SU-DHL-6 (cell line): ENCODE measurements around the gene ADGRF4.

Source experiments
- H2AFZ ChIP-seq: fragments of 200-600 bp; sonication (generic); 2 replicates; pipeline ENCODE4 v1.6.1; 2014; ENCODE audit warnings: low read depth, mild to moderate bottlenecking, moderate library complexity, mixed read lengths, antibody characterized with exemption, low read length; ENCODE audit not compliant: severe bottlenecking
- H3F3A ChIP-seq: fragments of 200-600 bp; shearing (Covaris generic); 2 replicates; pipeline ENCODE4 v1.6.0; 2016; ENCODE audit warnings: antibody characterized with exemption, mild to moderate bottlenecking; ENCODE audit not compliant: insufficient read depth
- H3K27ac ChIP-seq: fragments of 200-600 bp; sonication (generic); 2 replicates; pipeline ENCODE4 v1.5.1; 2016; ENCODE audit warnings: low read depth, mild to moderate bottlenecking, low read length, moderate library complexity, mixed read lengths
- H3K27me3 ChIP-seq: fragments of 200-600 bp; sonication (generic), shearing (Covaris generic); 2 replicates; pipeline ENCODE4 v1.6.0; 2014; ENCODE audit warnings: mild to moderate bottlenecking, low read length
- H3K36me3 ChIP-seq: fragments of 200-600 bp; sonication (generic); 2 replicates; pipeline ENCODE4 v1.6.1; 2014; ENCODE audit warnings: mild to moderate bottlenecking, low read length, mixed read lengths
- H3K4me2 ChIP-seq: fragments of 300-600, 200-600 bp; shearing (Covaris generic), sonication (generic); 2 replicates; pipeline ENCODE4 v1.6.0; 2014; ENCODE audit warnings: low read length, low read depth, mild to moderate bottlenecking; ENCODE audit not compliant: poor library complexity, severe bottlenecking
- H3K4me3 ChIP-seq: fragments of 200-600 bp; sonication (generic); 2 replicates; pipeline ENCODE4 v1.5.1; 2014; ENCODE audit warnings: antibody characterized with exemption, low read length, mild to moderate bottlenecking, mixed read lengths; ENCODE audit not compliant: insufficient read depth, poor library complexity, severe bottlenecking
- H3K79me2 ChIP-seq: fragments of 200-600 bp; sonication (generic); 2 replicates; pipeline ENCODE4 v1.6.1; 2014; ENCODE audit warnings: mild to moderate bottlenecking, low read length, moderate library complexity; ENCODE audit not compliant: insufficient read depth
- H3K9ac ChIP-seq: fragments of 200-600 bp; sonication (generic); 2 replicates; pipeline ENCODE4 v1.7.0; 2014; ENCODE audit warnings: mild to moderate bottlenecking, low read length
- H3K9me2 ChIP-seq: fragments of 200-600 bp; sonication (generic); replicated peaks from 2 replicates; pipeline ENCODE4 v1.6.1; 2014; ENCODE audit warnings: low read length; ENCODE audit not compliant: insufficient read depth
- H3K9me3 ChIP-seq: fragments of 200-600 bp; sonication (generic); 2 replicates; pipeline ENCODE4 v1.6.1; 2014; ENCODE audit warnings: low read length, mixed read lengths; ENCODE audit not compliant: insufficient read depth
- H4K20me1 ChIP-seq: fragments of 200-600 bp; sonication (generic); 2 replicates; pipeline ENCODE4 v1.6.1; 2014; ENCODE audit warnings: low read depth, mild to moderate bottlenecking, antibody characterized with exemption, low read length, moderate library complexity, mixed read lengths
- CTCF ChIP-seq: fragments of 200-600 bp; sonication (generic); IDR thresholded peaks from one replicate; pipeline ENCODE4 v1.5.1; 2017; ENCODE audit warnings: antibody characterized with exemption, mild to moderate bottlenecking, low read length, moderate library complexity; ENCODE audit not compliant: insufficient read depth, poor library complexity, severe bottlenecking
- EZH2phosphoT487 ChIP-seq: fragments of 200-600 bp; sonication (generic), shearing (Covaris generic); conservative IDR thresholded peaks from 2 replicates; pipeline ENCODE4 v1.6.1; 2018; ENCODE audit warnings: mild to moderate bottlenecking, antibody characterized with exemption, low read length, moderate library complexity, mixed read lengths

ADGRF4 gene

GRCh38 chr6:47672816-47673215, 25.6 kb upstream of the ADGRF4 start:
- Histone ChIP-seq H3K4me2 (no peak overlapping the region), H3F3A (no peaks in the 10 kb centered on the region), H4K20me1 (no peaks in the 10 kb centered on the region), H3K9me2 (no peaks in the 10 kb centered on the region), H2AFZ (no peak overlapping the region), H3K27ac (no peak overlapping the region), H3K79me2 (no peaks in the 10 kb centered on the region), H3K4me3 (no peak overlapping the region), H3K9ac (no peak overlapping the region), H3K9me3 (no peaks in the 10 kb centered on the region), H3K36me3 (no peaks in the 10 kb centered on the region), H3K27me3 (no peaks in the 10 kb centered on the region)
- no peak for TF ChIP-seq EZH2phosphoT487
- TF ChIP-seq CTCF: no peak

- TF ChIP-seq EZH2phosphoT487 (no peak), CTCF (no peak)
- no peak overlapping the region for H3K9ac ChIP-seq
- H2AFZ ChIP-seq: no peak overlapping the region
- H3K4me2 ChIP-seq: no peak overlapping the region
- H4K20me1 ChIP-seq: no peaks in the 10 kb centered on the region
- H3K27me3 ChIP-seq: no peaks in the 10 kb centered on the region
- H3K36me3 ChIP-seq: no peaks in the 10 kb centered on the region
- no peak overlapping the region for H3K4me3 ChIP-seq
- no peaks in the 10 kb centered on the region for H3K9me3 ChIP-seq
- no peaks in the 10 kb centered on the region for H3F3A ChIP-seq
- H3K79me2 ChIP-seq: no peaks in the 10 kb centered on the region
- H3K9me2 ChIP-seq: no peaks in the 10 kb centered on the region
- H3K27ac ChIP-seq: no peak overlapping the region
Measured at GRCh38 chr6:47674673-47675072, 23.7 kb upstream of the ADGRF4 start.

DNA sequence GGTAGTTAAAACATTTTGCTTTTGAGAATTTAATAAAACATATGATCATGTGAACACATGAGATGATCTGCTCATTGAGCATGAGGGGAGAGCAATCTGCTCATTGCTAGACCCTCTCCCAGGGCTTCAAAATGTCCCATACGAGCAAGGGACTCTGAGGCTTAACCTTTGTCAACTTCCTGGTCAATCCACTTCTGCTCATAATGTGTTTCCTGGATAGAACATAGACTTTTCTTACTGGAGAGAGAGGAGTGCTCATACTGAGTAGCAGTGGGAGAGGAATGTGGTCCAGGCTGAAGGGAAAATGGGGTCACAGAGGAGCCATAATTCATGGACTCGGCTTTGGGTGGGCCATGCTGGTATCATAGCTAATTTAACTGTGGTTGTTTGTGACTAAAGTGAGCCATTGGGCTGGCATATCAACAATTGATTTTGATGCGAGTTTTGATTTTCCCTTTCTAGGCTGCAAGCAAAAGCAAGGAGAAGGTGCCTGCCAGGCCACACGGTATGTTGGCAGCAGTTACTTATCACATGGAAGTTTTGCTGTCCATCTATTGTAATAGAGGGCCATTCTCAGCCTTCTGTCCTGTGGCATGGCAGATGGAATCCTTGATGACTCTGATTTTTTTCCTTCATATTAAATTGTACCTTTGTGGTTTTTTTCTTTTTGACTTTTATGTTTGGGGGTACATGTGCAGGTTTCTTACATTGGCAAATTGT, 20.8 kb upstream of the ADGRF4 start:
- H3K9ac ChIP-seq: no peak overlapping the region
- H2AFZ ChIP-seq: no peak overlapping the region
- TF ChIP-seq EZH2phosphoT487 (no peak), CTCF (no peak)
- no peaks in the 10 kb centered on the region for H3K79me2 ChIP-seq
- no peaks in the 10 kb centered on the region for H3K27me3 ChIP-seq
- H3K9me2 ChIP-seq: no peaks in the 10 kb centered on the region
- H4K20me1 ChIP-seq: no peaks in the 10 kb centered on the region
- no peak overlapping the region for H3K27ac ChIP-seq
- H3K9me3 ChIP-seq: no peaks in the 10 kb centered on the region
- no peaks in the 10 kb centered on the region for H3F3A ChIP-seq
- H3K36me3 ChIP-seq: no peaks in the 10 kb centered on the region
- H3K4me2 ChIP-seq: no peak overlapping the region
- H3K4me3 ChIP-seq: no peak overlapping the region
